Activated T-helper 17 cell treated with anti-CD3 and anti-CD28 coated beads, Interleukin-2, amount 50 U/mL, for 72 hours (primary cell): ENCODE data around the gene EFNA3. TPM values are rescaled to one million over a fixed set of nuclear protein-coding genes. Genes with fewer than 3 reads are reported as not detected.
A peak's percentile ranks its signal among the peaks of the same experiment; 100 is the strongest.
"Not testable (repeated sequence)": the region's sequence is repeated elsewhere in the genome, so short reads cannot be mapped to it uniquely, and the experiment has no call there.

Source experiments
- ATAC-seq: fragments of 150-1000 bp; cut with Tn5 transposase; replicated peaks from 2 replicates; pipeline ENCODE4 v1.10.0; 2021; ENCODE audit warnings: mild to moderate bottlenecking, moderate library complexity
- H3K27ac Mint-ChIP-seq: one replicate; pipeline ENCODE4 v1.8.0; 2022; ENCODE audit warnings: mixed read lengths
- H3K27me3 Mint-ChIP-seq: one replicate; pipeline ENCODE4 v1.8.0; 2022; ENCODE audit warnings: mixed read lengths
- H3K36me3 Mint-ChIP-seq: one replicate; pipeline ENCODE4 v1.8.0; 2022; ENCODE audit warnings: low read depth, mild to moderate bottlenecking, mixed read lengths
- H3K4me1 Mint-ChIP-seq: one replicate; pipeline ENCODE4 v1.8.0; 2022; ENCODE audit warnings: mixed read lengths
- H3K4me3 Mint-ChIP-seq: one replicate; pipeline ENCODE4 v1.8.0; 2022; ENCODE audit warnings: mild to moderate bottlenecking, mixed read lengths
- H3K9me3 Mint-ChIP-seq: one replicate; pipeline ENCODE4 v1.8.0; 2022; ENCODE audit warnings: mixed read lengths
- total RNA-seq, 2 donors: library from RNA; stranded (reverse); gene quantifications; one replicate each; pipeline ENCODE4 v1.2.3, GENCODE V29; 2022

Gene EFNA3
- total RNA-seq, 2 donors from 2014 or later: 4.1 to 10.8 TPM

GRCh38 chr1:155116113-155116764 lies 37.6 kb downstream of the EFNA3 start:
- H3K27me3 Mint-ChIP-seq: peaks cover 7% of the 10 kb centered on the region
- H3K4me3 Mint-ChIP-seq: no peak overlapping the region
- ATAC-seq: no peak
- no peaks in the 10 kb centered on the region for H3K4me1 Mint-ChIP-seq
- H3K27ac Mint-ChIP-seq: no peak overlapping the region
- no peaks in the 10 kb centered on the region for H3K36me3 Mint-ChIP-seq
- no peaks in the 10 kb centered on the region for H3K9me3 Mint-ChIP-seq

- no peaks in the 10 kb centered on the region for H3K36me3 Mint-ChIP-seq
- peaks cover 7% of the 10 kb centered on the region for H3K27me3 Mint-ChIP-seq
- H3K4me3 Mint-ChIP-seq: no peak overlapping the region
- H3K9me3 Mint-ChIP-seq: no peaks in the 10 kb centered on the region
- H3K4me1 Mint-ChIP-seq: no peaks in the 10 kb centered on the region
- no peak for ATAC-seq
- no peak overlapping the region for H3K27ac Mint-ChIP-seq
These were observed 39.0 kb downstream of the EFNA3 start for GRCh38 chr1:155117610-155118009.

- not testable (repeated sequence) for H3K4me1 Mint-ChIP-seq, H3K27ac Mint-ChIP-seq, ATAC-seq, H3K27me3 Mint-ChIP-seq, H3K4me3 Mint-ChIP-seq, H3K36me3 Mint-ChIP-seq, H3K9me3 Mint-ChIP-seq
These were observed 39.5 kb downstream of the EFNA3 start for GRCh38 chr1:155118090-155118489.

GRCh38 chr1:155120253-155120652 lies 41.6 kb downstream of the EFNA3 start:
- ATAC-seq: no peak
- Mint-ChIP-seq H3K27ac (no peak overlapping the region), H3K9me3 (no peaks in the 10 kb centered on the region), H3K4me1 (no peaks in the 10 kb centered on the region), H3K4me3 (no peak overlapping the region), H3K27me3 (peaks cover 4% of the 10 kb centered on the region), H3K36me3 (no peaks in the 10 kb centered on the region)

- no peaks in the 10 kb centered on the region for H3K9me3 Mint-ChIP-seq
- H3K27me3 Mint-ChIP-seq: peaks cover 2% of the 10 kb centered on the region
- H3K4me3 Mint-ChIP-seq: no peak overlapping the region
- no peak overlapping the region for H3K27ac Mint-ChIP-seq
- no peak for ATAC-seq
- H3K36me3 Mint-ChIP-seq: no peaks in the 10 kb centered on the region
- no peaks in the 10 kb centered on the region for H3K4me1 Mint-ChIP-seq
These were observed 42.6 kb downstream of the EFNA3 start for GRCh38 chr1:155121249-155121648.

- H3K9me3 Mint-ChIP-seq: no peaks in the 10 kb centered on the region
- no peak for ATAC-seq
- peaks cover 6% of the 10 kb centered on the region for H3K27me3 Mint-ChIP-seq
- H3K4me1 Mint-ChIP-seq: peaks cover 7% of the 10 kb centered on the region
- no peak overlapping the region for H3K27ac Mint-ChIP-seq
- no peaks in the 10 kb centered on the region for H3K36me3 Mint-ChIP-seq
- H3K4me3 Mint-ChIP-seq: no peak overlapping the region
These were observed 43.7 kb downstream of the EFNA3 start for GRCh38 chr1:155122308-155122707.

GRCh38 chr1:155123801-155124200 lies 45.2 kb downstream of the EFNA3 start:
- peaks cover 15% of the 10 kb centered on the region for H3K27me3 Mint-ChIP-seq
- H3K4me3 Mint-ChIP-seq: no peak overlapping the region
- no peaks in the 10 kb centered on the region for H3K36me3 Mint-ChIP-seq
- peaks cover 15% of the 10 kb centered on the region for H3K4me1 Mint-ChIP-seq
- H3K9me3 Mint-ChIP-seq: no peaks in the 10 kb centered on the region
- no peak overlapping the region for H3K27ac Mint-ChIP-seq
- no peak for ATAC-seq

- Mint-ChIP-seq H3K36me3 (no peaks in the 10 kb centered on the region), H3K27ac (no peak overlapping the region), H3K4me3 (no peak overlapping the region), H3K27me3 (peaks cover 15% of the 10 kb centered on the region), H3K9me3 (no peaks in the 10 kb centered on the region), H3K4me1 (peaks cover 16% of the 10 kb centered on the region)
- ATAC-seq: no peak
These were observed 46.1 kb downstream of the EFNA3 start for GRCh38 chr1:155124503-155125463.

GRCh38 chr1:155125511-155125945 lies 46.9 kb downstream of the EFNA3 start:
- Mint-ChIP-seq H3K36me3 (no peaks in the 10 kb centered on the region), H3K9me3 (no peaks in the 10 kb centered on the region), H3K4me1 (peaks cover 16% of the 10 kb centered on the region), H3K27ac (no peak overlapping the region), H3K4me3 (peak overlapping the region; percentile 19), H3K27me3 (peaks cover 15% of the 10 kb centered on the region)
- ATAC-seq: no peak

GRCh38 chr1:155125946-155126555 lies 47.4 kb downstream of the EFNA3 start:
- Mint-ChIP-seq H3K36me3 (no peaks in the 10 kb centered on the region), H3K27me3 (peaks cover 15% of the 10 kb centered on the region), H3K27ac (no peak overlapping the region), H3K9me3 (no peaks in the 10 kb centered on the region), H3K4me1 (peaks cover 16% of the 10 kb centered on the region), H3K4me3 (peak overlapping the region; percentile 79)
- no peak for ATAC-seq

GRCh38 chr1:155126556-155127104 lies 48.0 kb downstream of the EFNA3 start:
- Mint-ChIP-seq H3K9me3 (no peaks in the 10 kb centered on the region), H3K36me3 (no peaks in the 10 kb centered on the region), H3K27me3 (peaks cover 15% of the 10 kb centered on the region), H3K27ac (peak overlapping the region; percentile 5), H3K4me3 (peak overlapping the region; percentile 79), H3K4me1 (peaks cover 16% of the 10 kb centered on the region)
- ATAC-seq: peak; percentile 61

- peak within 1 kb of the TSS; percentile 62 for H3K27ac Mint-ChIP-seq
- H3K27me3 Mint-ChIP-seq: peaks cover 15% of the 10 kb centered on the region
- peak within 1 kb of the TSS; percentile 79 for H3K4me3 Mint-ChIP-seq
These were observed 48.7 kb downstream of the EFNA3 start, which contains the start of gene EFNA1 for GRCh38 chr1:155127105-155127966. TSS of gene EFNA1 (plus strand) at chr1:155127876. CDS start at chr1:155127978, 102 bp downstream.

GRCh38 chr1:155127967-155128754 lies 49.5 kb downstream of the EFNA3 start:
- Mint-ChIP-seq H3K9me3 (no peaks in the 10 kb centered on the region), H3K4me1 (peaks cover 16% of the 10 kb centered on the region), H3K4me3 (peak overlapping the region; percentile 79), H3K36me3 (no peaks in the 10 kb centered on the region), H3K27me3 (peaks cover 15% of the 10 kb centered on the region), H3K27ac (peak overlapping the region; percentile 62)
- ATAC-seq: no peak

More at GRCh38 chr1:155127105-155127966, 48.7 kb downstream of the EFNA3 start, which contains the start of gene EFNA1:
- ATAC-seq: peak; percentile 73
- H3K9me3 Mint-ChIP-seq: no peaks in the 10 kb centered on the region
- H3K4me1 Mint-ChIP-seq: peaks cover 16% of the 10 kb centered on the region
- no peaks in the 10 kb centered on the region for H3K36me3 Mint-ChIP-seq
